Measurements from ENCODE around the gene HGFAC.

DNA sequence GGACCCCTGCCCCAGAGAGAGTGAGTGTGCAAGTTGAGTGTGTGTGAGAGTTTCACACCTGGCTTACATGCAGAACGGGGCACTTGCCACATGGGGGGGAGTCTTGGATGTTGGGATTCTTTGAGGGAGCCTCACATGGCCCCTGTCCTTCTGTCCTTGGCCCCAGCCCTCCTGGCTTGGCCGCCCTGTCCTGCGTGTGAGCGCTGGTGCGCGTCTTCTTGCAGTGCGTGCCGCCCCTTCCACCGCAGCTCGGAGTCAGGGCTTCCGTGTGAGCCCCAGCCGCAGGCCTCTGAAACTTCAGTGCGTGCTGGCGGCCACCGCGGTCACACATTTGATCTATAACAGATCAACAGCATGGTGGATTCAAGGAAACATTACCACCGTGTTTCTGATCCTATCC lies 30.1 kb upstream of the HGFAC start:
- TF ChIP-seq, protein P1, sequence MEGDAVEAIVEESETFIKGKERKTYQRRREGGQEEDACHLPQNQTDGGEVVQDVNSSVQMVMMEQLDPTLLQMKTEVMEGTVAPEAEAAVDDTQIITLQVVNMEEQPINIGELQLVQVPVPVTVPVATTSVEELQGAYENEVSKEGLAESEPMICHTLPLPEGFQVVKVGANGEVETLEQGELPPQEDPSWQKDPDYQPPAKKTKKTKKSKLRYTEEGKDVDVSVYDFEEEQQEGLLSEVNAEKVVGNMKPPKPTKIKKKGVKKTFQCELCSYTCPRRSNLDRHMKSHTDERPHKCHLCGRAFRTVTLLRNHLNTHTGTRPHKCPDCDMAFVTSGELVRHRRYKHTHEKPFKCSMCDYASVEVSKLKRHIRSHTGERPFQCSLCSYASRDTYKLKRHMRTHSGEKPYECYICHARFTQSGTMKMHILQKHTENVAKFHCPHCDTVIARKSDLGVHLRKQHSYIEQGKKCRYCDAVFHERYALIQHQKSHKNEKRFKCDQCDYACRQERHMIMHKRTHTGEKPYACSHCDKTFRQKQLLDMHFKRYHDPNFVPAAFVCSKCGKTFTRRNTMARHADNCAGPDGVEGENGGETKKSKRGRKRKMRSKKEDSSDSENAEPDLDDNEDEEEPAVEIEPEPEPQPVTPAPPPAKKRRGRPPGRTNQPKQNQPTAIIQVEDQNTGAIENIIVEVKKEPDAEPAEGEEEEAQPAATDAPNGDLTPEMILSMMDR (IDR thresholded peaks at IDR 0.05; ENCODE audit: insufficient read depth, low read length) = no peak
- no peak for TF ChIP-seq POLR2AphosphoS5 (IDR thresholded peaks at IDR 0.05; ENCODE audit: low read depth)
